GM19372 (cell line): ENCODE measurements around the gene OSBPL3.
A peak's percentile ranks its signal among the peaks of the same experiment; 100 is the strongest.

Source experiments
- ATAC-seq: cut with Tn5 transposase; IDR thresholded peaks from one replicate; pipeline ENCODE4 v1.9.1; 2021; ENCODE audit warnings: mild to moderate bottlenecking, low read depth, moderate library complexity; ENCODE audit not compliant: unreplicated experiment

The OSBPL3 gene

GRCh38 chr7:24980534-24981170 lies 674 bp upstream of the OSBPL3 start:
- ATAC-seq: peak; percentile 16

- peak; percentile 45 for ATAC-seq
Observed at GRCh38 chr7:24979470-24979862, 512 bp downstream of the OSBPL3 start.

DNA sequence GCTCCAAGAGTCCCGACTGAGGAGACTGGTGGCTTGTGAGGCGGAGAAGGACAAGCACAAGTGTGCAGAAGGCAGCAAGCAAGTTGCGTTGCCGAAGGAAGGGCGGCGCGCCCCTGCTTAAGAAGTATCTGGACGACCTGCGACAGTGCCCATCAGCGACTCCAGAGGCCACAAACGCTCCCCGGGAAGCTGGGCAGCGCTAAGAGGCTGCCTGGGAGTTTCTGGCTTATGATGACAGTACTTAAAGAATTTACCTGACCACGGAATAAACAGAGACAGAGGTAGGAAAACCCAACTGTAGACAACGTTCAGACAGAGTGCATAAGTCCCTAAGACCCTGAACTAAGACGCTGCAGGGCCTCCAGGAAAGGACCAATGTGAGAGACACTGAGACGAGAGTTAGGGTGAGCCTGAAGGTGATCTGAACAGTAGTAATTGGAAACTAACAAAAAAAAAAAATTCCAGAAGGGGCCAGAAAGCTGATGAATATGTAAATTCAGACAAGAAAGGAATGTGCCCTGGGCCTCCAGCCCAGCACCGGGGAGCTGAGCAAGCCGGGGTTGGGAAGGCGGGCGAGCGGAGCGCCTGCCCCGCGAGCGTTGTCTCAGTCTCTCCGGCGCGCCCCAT lies 1.0 kb downstream of the OSBPL3 start:
- peak; percentile 1 for ATAC-seq

DNA sequence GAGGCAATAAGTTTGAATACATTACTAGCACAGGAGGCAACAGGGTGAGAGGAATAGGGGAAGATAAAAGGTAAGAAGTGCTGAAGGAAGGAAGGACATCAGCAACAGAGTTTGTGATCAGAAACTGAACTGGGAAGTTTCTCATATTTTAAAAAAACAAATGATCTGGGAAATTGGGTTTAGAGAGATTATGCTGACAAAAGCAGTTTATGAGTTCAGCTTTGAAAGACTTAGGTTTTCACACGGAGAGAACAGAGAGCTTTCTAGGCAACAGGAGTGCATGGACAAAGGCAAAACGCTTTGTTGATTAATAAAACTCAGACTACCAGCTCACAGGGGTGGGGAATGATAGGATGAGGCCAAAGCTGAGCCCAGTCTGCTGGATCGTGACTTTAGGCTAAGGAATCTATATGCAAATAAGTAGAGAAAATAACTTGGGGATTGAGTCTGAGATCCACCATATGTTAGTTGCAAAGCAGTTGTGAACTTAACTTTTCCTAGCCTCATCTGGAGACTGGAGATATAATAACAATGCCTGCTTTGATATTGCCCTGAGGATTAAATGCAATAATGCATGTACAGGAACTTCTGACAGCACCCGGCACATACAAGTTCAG lies 4.2 kb downstream of the OSBPL3 start:
- no peak for ATAC-seq

- no peak for ATAC-seq
Observed at GRCh38 chr7:24975172-24975571, 4.8 kb downstream of the OSBPL3 start.

GRCh38 chr7:24974026-24974832 lies 5.7 kb downstream of the OSBPL3 start:
- no peak for ATAC-seq

- ATAC-seq: no peak
Observed at GRCh38 chr7:24972991-24973390, 7.0 kb downstream of the OSBPL3 start.

DNA sequence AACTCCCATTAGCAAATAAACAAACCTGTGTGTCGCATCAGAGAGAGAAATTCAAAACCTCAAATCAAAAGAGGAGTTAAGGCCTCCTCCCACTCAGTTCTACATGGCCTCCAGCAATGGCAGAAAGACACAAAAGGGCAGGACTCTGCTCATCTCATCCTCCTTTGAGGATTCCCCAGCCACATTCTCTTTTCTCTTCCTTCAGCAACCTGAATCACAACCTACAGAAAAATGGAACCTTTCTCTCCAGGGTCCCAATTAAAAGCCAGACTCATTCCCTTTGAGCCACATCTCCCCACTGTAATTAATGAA lies 7.9 kb downstream of the OSBPL3 start:
- no peak for ATAC-seq

DNA sequence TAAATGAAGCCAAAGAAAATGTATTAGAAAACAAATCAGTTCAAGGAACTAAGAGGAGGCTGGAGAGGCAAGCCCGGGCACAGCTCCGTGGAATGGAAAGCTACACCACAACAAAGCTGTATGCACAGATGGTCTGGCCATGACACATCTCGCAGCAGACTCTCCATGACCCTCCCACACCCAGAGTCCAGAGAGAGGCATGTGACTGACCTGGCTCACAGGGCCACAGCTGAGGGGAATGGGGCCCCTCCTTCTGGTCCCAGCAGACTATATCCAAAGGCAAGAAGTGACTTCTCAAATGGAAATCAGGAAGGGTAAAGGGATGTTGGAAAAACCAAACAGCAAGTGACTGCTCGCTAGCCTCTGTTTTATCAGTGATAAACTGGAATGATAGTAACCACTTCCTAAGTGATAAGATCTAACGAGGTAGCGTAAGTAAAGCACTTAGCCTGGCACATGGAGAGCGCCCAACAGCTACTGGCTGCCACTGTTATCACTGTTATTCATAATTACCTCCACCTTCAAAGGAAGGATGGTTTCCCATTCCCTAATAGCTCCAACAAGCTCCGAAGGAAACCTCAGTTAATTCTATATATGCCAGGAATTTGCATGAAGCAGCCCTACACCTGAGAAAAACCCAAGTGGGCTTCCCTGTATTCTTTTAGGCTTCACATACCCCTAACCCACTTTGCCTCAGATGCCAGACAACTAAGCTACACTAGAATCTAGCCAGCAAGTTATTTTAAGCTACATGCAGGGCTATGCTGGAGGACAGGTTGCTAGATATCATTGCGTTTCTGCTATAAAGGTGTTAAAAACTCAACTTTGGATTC lies 8.4 kb downstream of the OSBPL3 start:
- ATAC-seq: no peak

DNA sequence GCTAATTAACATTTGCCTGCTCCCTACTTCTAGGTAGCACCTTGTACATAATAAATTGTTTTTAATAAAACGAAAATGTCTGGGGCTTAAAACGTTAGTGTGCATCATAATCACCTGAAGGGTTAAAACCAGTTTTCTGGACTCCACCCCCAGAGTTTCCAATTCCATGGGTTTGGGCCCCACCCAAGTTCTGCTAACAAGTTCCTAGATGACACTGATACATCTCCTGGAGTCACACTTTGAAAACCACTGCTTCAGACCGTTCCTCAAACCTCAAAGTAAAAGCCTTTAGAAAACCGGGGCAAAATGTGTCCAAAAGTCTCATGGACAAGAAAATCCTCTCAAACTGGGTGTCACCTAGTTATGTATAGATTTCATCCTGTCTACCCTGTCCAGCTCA lies 9.3 kb downstream of the OSBPL3 start:
- ATAC-seq: no peak

DNA sequence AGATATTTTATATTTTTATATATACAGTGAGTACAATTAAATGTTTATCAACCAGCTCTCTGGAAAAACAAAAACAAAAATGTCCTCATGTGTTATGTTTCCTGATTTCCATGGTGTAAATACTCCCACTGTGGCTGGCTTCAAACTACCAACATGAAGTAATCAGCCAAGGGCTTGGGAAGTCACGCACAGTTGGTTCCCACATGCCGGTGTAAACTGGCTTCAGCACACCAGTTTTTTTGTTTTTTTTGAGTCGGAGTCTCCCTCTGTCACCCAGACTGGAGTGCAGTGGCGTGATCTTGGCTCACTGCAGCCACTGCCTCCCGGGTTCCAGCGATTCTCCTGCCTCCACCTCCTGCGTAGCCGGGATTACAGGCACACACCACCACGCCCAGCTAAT lies 11.8 kb downstream of the OSBPL3 start:
- no peak for ATAC-seq

DNA sequence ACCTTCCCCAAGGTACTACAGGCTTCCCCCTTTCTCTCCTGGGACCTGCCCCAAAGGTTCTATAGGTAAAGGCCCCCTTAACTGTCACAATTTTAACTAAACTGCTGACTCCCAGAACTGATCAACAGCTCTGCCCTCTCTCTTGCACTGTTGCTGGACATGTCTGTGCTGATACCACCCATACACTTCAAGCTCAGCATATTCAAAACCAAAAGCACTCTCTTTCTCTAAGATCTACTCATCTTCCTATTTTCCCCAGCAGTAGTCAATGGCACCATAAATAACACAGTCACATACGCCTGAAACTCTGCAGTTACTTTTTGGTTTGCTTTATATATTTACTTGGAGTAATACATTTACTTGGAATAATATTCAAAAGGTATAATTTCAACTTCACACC lies 12.3 kb downstream of the OSBPL3 start:
- ATAC-seq: no peak

GRCh38 chr7:24966802-24967201 lies 13.2 kb downstream of the OSBPL3 start:
- no peak for ATAC-seq

- peak; percentile 74 for ATAC-seq
Observed at GRCh38 chr7:24965831-24966708, 13.9 kb downstream of the OSBPL3 start.

DNA sequence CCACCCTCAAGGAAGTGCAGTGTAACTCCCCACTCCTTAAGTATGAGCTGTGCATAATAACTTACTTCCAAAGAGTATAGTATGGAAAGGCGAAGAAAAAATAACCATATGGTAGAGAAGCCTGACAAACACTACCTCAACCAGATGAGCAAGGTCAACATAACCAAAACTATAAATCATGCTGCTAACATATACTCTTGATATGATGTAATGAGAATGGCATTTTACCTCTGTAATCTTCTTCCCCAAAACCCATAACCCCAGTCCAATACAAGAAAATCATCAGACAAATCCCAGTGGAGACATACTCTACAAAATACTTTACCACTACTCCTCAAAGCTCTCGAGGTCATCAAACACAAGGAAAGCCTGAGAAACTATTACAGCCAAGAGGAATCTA lies 15.8 kb downstream of the OSBPL3 start:
- ATAC-seq: no peak

GRCh38 chr7:24963218-24963617 lies 16.8 kb downstream of the OSBPL3 start:
- ATAC-seq: no peak

DNA sequence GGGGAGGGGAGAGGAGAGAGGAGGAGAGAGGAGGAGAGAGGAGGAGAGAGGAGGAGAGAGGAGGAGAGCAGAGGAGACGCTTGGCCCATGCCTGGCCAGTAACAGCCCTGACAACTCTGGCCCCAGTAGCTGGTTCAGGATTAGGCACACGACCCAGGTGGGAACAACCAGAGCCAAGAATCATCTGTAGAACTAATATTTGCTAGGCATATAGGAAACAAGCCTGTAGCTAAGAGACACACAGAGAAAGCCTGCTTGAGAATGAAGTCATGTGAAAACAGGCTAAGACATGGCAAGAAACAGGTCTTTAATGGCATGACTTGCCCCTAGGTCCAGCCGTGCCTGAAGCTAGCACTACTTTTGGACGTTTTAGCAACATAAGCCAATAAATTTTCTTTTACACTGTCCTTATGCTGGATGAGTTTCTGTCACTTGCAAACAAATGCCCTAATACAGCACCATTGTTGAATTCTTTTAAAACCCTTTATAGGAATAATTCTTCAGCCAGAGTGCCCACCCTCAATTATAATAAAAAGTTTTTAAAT lies 17.5 kb downstream of the OSBPL3 start:
- no peak for ATAC-seq

DNA sequence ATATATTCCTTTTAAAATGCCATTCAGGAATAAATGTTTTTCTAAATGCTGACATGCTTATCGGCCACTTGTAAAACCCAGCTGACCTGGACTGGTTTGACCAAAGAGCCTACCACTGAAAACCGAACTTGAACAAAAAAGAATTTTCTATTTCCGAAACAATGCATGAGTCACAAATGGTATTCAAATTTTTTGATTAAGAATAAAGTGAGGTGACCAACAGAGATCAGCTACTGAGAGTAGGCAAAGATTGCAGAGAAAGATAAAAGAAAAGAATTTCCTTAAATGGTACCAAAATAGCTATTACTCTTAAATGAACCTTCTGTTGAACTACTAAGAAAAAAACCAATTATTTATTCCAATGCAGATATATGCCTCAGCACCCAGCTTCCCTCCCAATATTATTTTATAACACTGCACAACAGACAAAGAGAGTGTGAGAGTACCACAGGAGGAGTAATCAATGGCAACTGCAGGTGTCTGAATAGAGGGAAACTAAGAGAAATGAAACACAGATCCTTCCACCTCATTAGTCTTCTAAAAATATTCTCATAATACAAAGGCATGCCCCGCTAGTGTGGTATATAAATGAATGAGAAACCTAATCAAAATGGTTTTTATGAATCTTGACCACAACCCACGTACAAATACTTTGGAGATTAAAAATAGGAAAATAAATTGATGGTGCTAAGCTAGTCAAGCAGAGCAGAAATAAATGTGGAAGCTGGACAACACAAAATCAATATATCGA lies 20.1 kb downstream of the OSBPL3 start:
- ATAC-seq: no peak

DNA sequence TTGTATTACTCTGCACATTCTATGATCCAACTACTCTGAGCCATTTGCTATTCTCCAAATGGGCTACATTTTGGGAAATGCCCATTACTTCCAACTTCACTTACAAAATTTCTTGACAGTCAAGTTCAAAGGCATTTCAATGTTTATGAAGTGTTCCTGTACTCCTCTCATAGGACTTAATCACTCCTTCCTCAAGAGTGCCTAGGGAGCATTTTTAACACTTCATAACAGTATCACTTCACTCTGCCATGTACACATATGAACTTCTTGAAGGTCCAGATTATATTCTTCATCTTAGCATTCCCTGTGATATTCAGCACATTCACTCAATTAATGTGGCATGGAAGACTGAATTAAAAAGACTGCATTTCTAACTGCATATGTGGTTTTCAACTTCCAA lies 21.6 kb downstream of the OSBPL3 start:
- ATAC-seq: no peak
